IPS-20b (cell line): ENCODE results near the gene AHNAK.
"Not testable (repeated sequence)": the region's sequence is repeated elsewhere in the genome, so short reads cannot be mapped to it uniquely, and the experiment has no call there.

Source experiments
- H3K27ac ChIP-seq: one replicate; pipeline ENCODE4 v1.5.1; 2013; ENCODE audit warnings: low read length
- H3K27me3 ChIP-seq: 2 replicates; pipeline ENCODE4 v1.6.1; 2013; ENCODE audit warnings: mild to moderate bottlenecking, low read length, inconsistent platforms; ENCODE audit not compliant: insufficient read depth
- H3K36me3 ChIP-seq: 2 replicates; pipeline ENCODE4 v1.6.1; 2013; ENCODE audit warnings: low read depth, mild to moderate bottlenecking, inconsistent platforms, low read length, moderate library complexity; ENCODE audit not compliant: insufficient read depth
- H3K4me1 ChIP-seq: 2 replicates; pipeline ENCODE4 v1.6.1; 2013; ENCODE audit warnings: mild to moderate bottlenecking, control low read depth, inconsistent platforms, low read length, moderate library complexity; ENCODE audit not compliant: insufficient read depth
- H3K4me3 ChIP-seq: 2 replicates; pipeline ENCODE4 v1.5.1; 2013; ENCODE audit warnings: mild to moderate bottlenecking, low read length, inconsistent platforms
- H3K9ac ChIP-seq: 2 replicates; pipeline ENCODE4 v1.6.1; 2013; ENCODE audit warnings: low read depth, mild to moderate bottlenecking, inconsistent platforms, low read length, moderate library complexity
- H3K9me3 ChIP-seq: 2 replicates; pipeline ENCODE4 v1.6.1; 2013; ENCODE audit warnings: mild to moderate bottlenecking, low read depth, low read length, inconsistent platforms; ENCODE audit not compliant: insufficient read depth

AHNAK gene

GRCh38 chr11:62393061-62393611 is 153.5 kb downstream of the AHNAK start:
- H3K4me1 ChIP-seq, result peaks cover 3% of the 10 kb centered on the region; the same call in 1 of the 2 replicates
- H3K9me3 ChIP-seq, result no peaks in the 10 kb centered on the region
- H3K27me3 ChIP-seq, result no peaks in the 10 kb centered on the region
- no peak overlapping the region for H3K9ac ChIP-seq
- no peak overlapping the region for H3K27ac ChIP-seq
- peaks cover 5% of the 10 kb centered on the region; the same call in 1 of the 2 replicates for H3K36me3 ChIP-seq
- no peak overlapping the region for H3K4me3 ChIP-seq

GRCh38 chr11:62392506-62392905 is 154.1 kb downstream of the AHNAK start:
- Histone ChIP-seq H3K9ac (no peak overlapping the region), H3K27ac (no peak overlapping the region)

GRCh38 chr11:62391642-62392425 is 154.8 kb downstream of the AHNAK start:
- peaks cover 3% of the 10 kb centered on the region; the same call in 1 of the 2 replicates for H3K4me1 ChIP-seq
- no peak overlapping the region for H3K4me3 ChIP-seq

More at GRCh38 chr11:62392506-62392905, 154.1 kb downstream of the AHNAK start:
- peaks cover 3% of the 10 kb centered on the region; the same call in 1 of the 2 replicates for H3K4me1 ChIP-seq
- no peak overlapping the region for H3K4me3 ChIP-seq
- no peaks in the 10 kb centered on the region for H3K27me3 ChIP-seq
- H3K36me3 ChIP-seq, result peaks cover 5% of the 10 kb centered on the region; the same call in 1 of the 2 replicates
- no peaks in the 10 kb centered on the region for H3K9me3 ChIP-seq

GRCh38 chr11:62390722-62391121 is 155.9 kb downstream of the AHNAK start:
- no peak overlapping the region for H3K9ac ChIP-seq
- no peak overlapping the region for H3K27ac ChIP-seq
- peaks cover 3% of the 10 kb centered on the region; the same call in 1 of the 2 replicates for H3K4me1 ChIP-seq
- H3K4me3 ChIP-seq, result no peak overlapping the region
- H3K36me3 ChIP-seq, result peaks cover 5% of the 10 kb centered on the region; the same call in 1 of the 2 replicates
- H3K9me3 ChIP-seq, result no peaks in the 10 kb centered on the region
- no peaks in the 10 kb centered on the region for H3K27me3 ChIP-seq

More at GRCh38 chr11:62391642-62392425, 154.8 kb downstream of the AHNAK start:
- Histone ChIP-seq H3K27me3 (no peaks in the 10 kb centered on the region), H3K9me3 (no peaks in the 10 kb centered on the region), H3K36me3 (peaks cover 5% of the 10 kb centered on the region; the same call in 1 of the 2 replicates), H3K9ac (no peak overlapping the region), H3K27ac (no peak overlapping the region)

GRCh38 chr11:62390237-62390636 is 156.4 kb downstream of the AHNAK start:
- H3K9ac ChIP-seq, result no peak overlapping the region
- H3K9me3 ChIP-seq, result no peaks in the 10 kb centered on the region
- H3K27ac ChIP-seq, result no peak overlapping the region
- H3K27me3 ChIP-seq, result no peaks in the 10 kb centered on the region
- peaks cover under 1% of the 10 kb centered on the region; the same call in 1 of the 2 replicates for H3K4me1 ChIP-seq
- no peak overlapping the region for H3K4me3 ChIP-seq
- peaks cover 5% of the 10 kb centered on the region; the same call in 1 of the 2 replicates for H3K36me3 ChIP-seq

GRCh38 chr11:62388999-62389398 is 157.6 kb downstream of the AHNAK start:
- Histone ChIP-seq H3K9ac (no peak overlapping the region), H3K36me3 (peaks cover 5% of the 10 kb centered on the region; the same call in 1 of the 2 replicates), H3K9me3 (no peaks in the 10 kb centered on the region), H3K27ac (no peak overlapping the region), H3K27me3 (no peaks in the 10 kb centered on the region), H3K4me3 (no peak overlapping the region), H3K4me1 (no peaks in the 10 kb centered on the region)

- Histone ChIP-seq H3K9ac (no peak overlapping the region), H3K9me3 (no peaks in the 10 kb centered on the region), H3K4me1 (no peaks in the 10 kb centered on the region), H3K27me3 (no peaks in the 10 kb centered on the region), H3K36me3 (peaks cover 5% of the 10 kb centered on the region; the same call in 1 of the 2 replicates), H3K4me3 (no peak overlapping the region), H3K27ac (no peak overlapping the region)
Measured at GRCh38 chr11:62387381-62387780, 159.2 kb downstream of the AHNAK start.

GRCh38 chr11:62386083-62386482 is 160.5 kb downstream of the AHNAK start:
- not testable (repeated sequence) for H3K9me3 ChIP-seq, H3K4me3 ChIP-seq, H3K4me1 ChIP-seq, H3K9ac ChIP-seq, H3K27ac ChIP-seq, H3K36me3 ChIP-seq, H3K27me3 ChIP-seq

- Histone ChIP-seq H3K27me3 (no peaks in the 10 kb centered on the region), H3K27ac (no peak overlapping the region), H3K9ac (no peak overlapping the region), H3K36me3 (no peaks in the 10 kb centered on the region), H3K9me3 (no peaks in the 10 kb centered on the region), H3K4me3 (no peak overlapping the region), H3K4me1 (no peaks in the 10 kb centered on the region)
Measured at GRCh38 chr11:62383822-62384221, 162.8 kb downstream of the AHNAK start.
